Superior temporal gyrus (tissue), 1 donor: ENCODE data around the gene JTB.
"Not testable (repeated sequence)": the region's sequence is repeated elsewhere in the genome, so short reads cannot be mapped to it uniquely, and the experiment has no call there.

Experiments
- DNase-seq: peaks from one replicate; pipeline ENCODE4 v3.0.0-alpha.2; 2016; ENCODE audit errors: extremely low spot score

Gene JTB

GRCh38 chr1:153977250-153978240, at the start of gene JTB:
Gene JTB, minus strand, starts transcription at chr1:153977674. Its CDS starts 422 bp downstream, at chr1:153977252.
- DNase-seq, result peak; percentile 94

GRCh38 chr1:154019940-154020339, 42.5 kb upstream of the JTB start:
- no peak for DNase-seq

GRCh38 chr1:154019269-154019668, 41.8 kb upstream of the JTB start:
- no peak for DNase-seq

- DNase-seq, result no peak
These were observed 36.9 kb upstream of the JTB start for GRCh38 chr1:154014154-154014907.

- DNase-seq, result not testable (repeated sequence)
These were observed 35.1 kb upstream of the JTB start for GRCh38 chr1:154012543-154012942.

- DNase-seq, result no peak
These were observed 34.7 kb upstream of the JTB start for GRCh38 chr1:154012129-154012528.

GRCh38 chr1:154006136-154006535, 28.7 kb upstream of the JTB start:
- no peak for DNase-seq

- DNase-seq, result no peak
These were observed 22.9 kb upstream of the JTB start for GRCh38 chr1:154000420-154000819.

- DNase-seq, result not testable (repeated sequence)
These were observed 19.4 kb upstream of the JTB start for GRCh38 chr1:153996882-153997281.

GRCh38 chr1:153995640-153996039, 18.2 kb upstream of the JTB start:
- DNase-seq, result no peak

- DNase-seq, result no peak
These were observed 17.7 kb upstream of the JTB start for GRCh38 chr1:153995202-153995601.

GRCh38 chr1:153991806-153992205, 14.3 kb upstream of the JTB start:
- no peak for DNase-seq

GRCh38 chr1:153991151-153991630, 13.7 kb upstream of the JTB start:
- no peak for DNase-seq

- DNase-seq, result peak; percentile 100
These were observed 13.1 kb upstream of the JTB start, which contains the start of gene RPS27 for GRCh38 chr1:153990468-153991150. Gene RPS27, plus strand, starts transcription at chr1:153990762. Its CDS starts 35 bp downstream, at chr1:153990797.

- no peak for DNase-seq
These were observed 10.1 kb upstream of the JTB start for GRCh38 chr1:153987621-153988020.

- DNase-seq, result peak; percentile 25
These were observed 8.7 kb upstream of the JTB start, which contains the start of gene RAB13 for GRCh38 chr1:153985941-153986761. Gene RAB13, minus strand, starts transcription at chr1:153986339. Its CDS starts 103 bp downstream, at chr1:153986236.

GRCh38 chr1:153985341-153985912, 8.0 kb upstream of the JTB start:
- DNase-seq, result no peak

- DNase-seq, result no peak
These were observed 6.8 kb upstream of the JTB start for GRCh38 chr1:153984123-153984894.

GRCh38 chr1:153981735-153982134, 4.3 kb upstream of the JTB start:
- not testable (repeated sequence) for DNase-seq

- DNase-seq, result not testable (repeated sequence)
These were observed 1.6 kb upstream of the JTB start for GRCh38 chr1:153979091-153979490.
